Trophoblast cell (in vitro differentiated cells and primary cell): Measurements from ENCODE around the gene ZNF490.
"Not testable (repeated sequence)": the region's sequence is repeated elsewhere in the genome, so short reads cannot be mapped to it uniquely, and the experiment has no call there.

Source experiments
- DNase-seq, 2 donors: peaks; one replicate each; pipeline ENCODE4 v3.0.0-alpha.2; 2016
- H2AFZ ChIP-seq: 2 replicates; pipeline ENCODE4 v1.6.1; 2013; ENCODE audit warnings: low read length, moderate library complexity, mild to moderate bottlenecking; ENCODE audit not compliant: insufficient read depth, poor library complexity
- H2AK5ac ChIP-seq: 2 replicates; pipeline ENCODE4 v1.6.1; 2013; ENCODE audit warnings: mild to moderate bottlenecking, low read length
- H2BK120ac ChIP-seq: 2 replicates; pipeline ENCODE4 v1.6.1; 2013; ENCODE audit warnings: low read length, mild to moderate bottlenecking, moderate library complexity; ENCODE audit not compliant: insufficient read depth, poor library complexity
- H2BK12ac ChIP-seq: 2 replicates; pipeline ENCODE4 v1.6.1; 2013; ENCODE audit warnings: mild to moderate bottlenecking, low read length, moderate library complexity
- H2BK5ac ChIP-seq: 2 replicates; pipeline ENCODE4 v1.6.1; 2013; ENCODE audit warnings: low read length, low read depth, moderate library complexity, mild to moderate bottlenecking; ENCODE audit not compliant: poor library complexity
- H3K14ac ChIP-seq: 2 replicates; pipeline ENCODE4 v1.6.1; 2013; ENCODE audit warnings: mild to moderate bottlenecking, low read length
- H3K18ac ChIP-seq: 2 replicates; pipeline ENCODE4 v1.6.1; 2013; ENCODE audit warnings: mild to moderate bottlenecking, low read length
- H3K23ac ChIP-seq: 2 replicates; pipeline ENCODE4 v1.6.1; 2013; ENCODE audit warnings: low read length
- H3K27ac ChIP-seq: 2 replicates; pipeline ENCODE4 v1.5.1; 2013; ENCODE audit warnings: low read depth, mild to moderate bottlenecking, inconsistent platforms, low read length, moderate library complexity
- H3K27me3 ChIP-seq: 2 replicates; pipeline ENCODE4 v1.6.1; 2013; ENCODE audit warnings: inconsistent platforms, mild to moderate bottlenecking, low read length, moderate library complexity; ENCODE audit not compliant: insufficient read depth
- H3K36me3 ChIP-seq, 2 experiments: 1 replicate in 1 of 2; 2 replicates in 1 of 2; pipeline ENCODE4 v1.6.1; 2013; ENCODE audit warnings: low read length in 2 of 2, mild to moderate bottlenecking in 2 of 2, moderate library complexity in 1 of 2; ENCODE audit not compliant: insufficient read depth in 2 of 2, control insufficient read depth in 1 of 2
- H3K4ac ChIP-seq: 2 replicates; pipeline ENCODE4 v1.6.1; 2013; ENCODE audit warnings: low read depth, mild to moderate bottlenecking, low read length, moderate library complexity
- H3K4me1 ChIP-seq, 2 experiments: 1 replicate in 1 of 2; 2 replicates in 1 of 2; pipeline ENCODE4 v1.6.1; 2013; ENCODE audit warnings: low read length in 2 of 2, mild to moderate bottlenecking in 2 of 2, moderate library complexity in 1 of 2; ENCODE audit not compliant: insufficient read depth in 2 of 2, control insufficient read depth in 1 of 2
- H3K4me2 ChIP-seq: 2 replicates; pipeline ENCODE4 v1.6.1; 2013; ENCODE audit warnings: inconsistent platforms, mild to moderate bottlenecking, low read length, moderate library complexity
- H3K4me3 ChIP-seq: 2 replicates; pipeline ENCODE4 v1.5.1; 2013; ENCODE audit warnings: mild to moderate bottlenecking, low read depth, low read length, inconsistent platforms
- H3K79me1 ChIP-seq: one replicate; pipeline ENCODE4 v1.6.1; 2013; ENCODE audit warnings: low read length
- H3K79me2 ChIP-seq: 2 replicates; pipeline ENCODE4 v1.6.1; 2013; ENCODE audit warnings: low read length, mild to moderate bottlenecking; ENCODE audit not compliant: control insufficient read depth, insufficient read depth, poor library complexity
- H3K9ac ChIP-seq: 2 replicates; pipeline ENCODE4 v1.6.1; 2013; ENCODE audit warnings: mild to moderate bottlenecking, low read length
- H3K9me3 ChIP-seq: 2 replicates; pipeline ENCODE4 v1.6.1; 2013; ENCODE audit warnings: low read depth, mild to moderate bottlenecking, control low read depth, inconsistent platforms, low read length; ENCODE audit not compliant: insufficient read depth
- H4K12ac ChIP-seq: 2 replicates; pipeline ENCODE4 v1.6.1; 2013; ENCODE audit warnings: low read depth, mild to moderate bottlenecking, low read length, moderate library complexity
- H4K8ac ChIP-seq: 2 replicates; pipeline ENCODE4 v1.6.1; 2013; ENCODE audit warnings: low read depth, mild to moderate bottlenecking, low read length, moderate library complexity
- H4K91ac ChIP-seq: one replicate; pipeline ENCODE4 v1.6.1; 2013; ENCODE audit warnings: low read depth, mild to moderate bottlenecking, low read length, moderate library complexity
- WGBS: extraction: QIAGEN DNeasy Blood & Tissue Kit; methylation state at CpG from one replicate; pipeline ENCODE4 v1.1.7; 2013; ENCODE audit warnings: missing lambda C conversion rate; ENCODE audit not compliant: insufficient read length, insufficient coverage; ENCODE audit errors: extremely low coverage; 5-methylcytosine and 5-hydroxymethylcytosine counted together

The ZNF490 gene

GRCh38 chr19:12621253-12622024, 10.8 kb upstream of the ZNF490 start:
- no CpG with 5 or more reads among the region's 26 CpGs for WGBS
- not testable (repeated sequence) for H3K14ac ChIP-seq, H3K79me2 ChIP-seq

GRCh38 chr19:12617646-12618045, 7.0 kb upstream of the ZNF490 start:
- Histone ChIP-seq H3K9me3 (no peaks in the 10 kb centered on the region), H3K18ac (no peak overlapping the region)

More at GRCh38 chr19:12621253-12622024, 10.8 kb upstream of the ZNF490 start:
- not testable (repeated sequence) for H2AK5ac ChIP-seq, H2BK12ac ChIP-seq, H2BK120ac ChIP-seq, H3K4me2 ChIP-seq, H3K18ac ChIP-seq, H2AFZ ChIP-seq, H3K9me3 ChIP-seq, H3K23ac ChIP-seq, DNase-seq, H4K8ac ChIP-seq, H4K91ac ChIP-seq, H3K27me3 ChIP-seq, H3K4me3 ChIP-seq, H3K27ac ChIP-seq, H4K12ac ChIP-seq, H2BK5ac ChIP-seq, H3K9ac ChIP-seq, H3K4me1 ChIP-seq, H3K79me1 ChIP-seq
- H3K4ac ChIP-seq: peak overlapping the region; percentile 36
- H3K36me3 ChIP-seq: peaks cover 33 to 36% of the 10 kb centered on the region in 2 experiments

GRCh38 chr19:12611361-12611699, 717 bp upstream of the ZNF490 start:
- Histone ChIP-seq H4K91ac (peak overlapping the region; percentile 85), H2BK5ac (peak overlapping the region; percentile 58), H3K9ac (peak overlapping the region; percentile 83), H3K18ac (peak overlapping the region; percentile 85), H3K4ac (peak overlapping the region; percentile 51), H2BK120ac (peak overlapping the region; percentile 82), H2AK5ac (no peak overlapping the region), H3K4me3 (peak overlapping the region; percentile 88), H3K23ac (no peak overlapping the region), H3K27me3 (no peaks in the 10 kb centered on the region), H4K12ac (peak overlapping the region; percentile 80), H3K4me1 (peaks cover 0 to 4% of the 10 kb centered on the region in 2 experiments), H3K14ac (peak overlapping the region; percentile 93), H3K79me2 (peaks cover 12% of the 10 kb centered on the region), H3K36me3 (peaks cover 18 to 26% of the 10 kb centered on the region in 2 experiments), H2BK12ac (no peak overlapping the region), H3K4me2 (peak overlapping the region; percentile 94), H3K9me3 (no peaks in the 10 kb centered on the region), H3K79me1 (peaks cover 5% of the 10 kb centered on the region), H2AFZ (peak overlapping the region; percentile 87), H3K27ac (peak overlapping the region; percentile 56), H4K8ac (peak overlapping the region; percentile 91)
- peak; percentile 68 to 84 for DNase-seq
- no CpG with 5 or more reads among the region's 10 CpGs for WGBS

More at GRCh38 chr19:12617646-12618045, 7.0 kb upstream of the ZNF490 start:
- no peak overlapping the region for H2AK5ac ChIP-seq
- H3K14ac ChIP-seq: no peak overlapping the region
- no peaks in the 10 kb centered on the region for H3K27me3 ChIP-seq
- H3K9ac ChIP-seq: no peak overlapping the region
- no peak overlapping the region for H3K4me2 ChIP-seq
- H2AFZ ChIP-seq: no peak overlapping the region
- no peak overlapping the region for H2BK5ac ChIP-seq
- H3K27ac ChIP-seq: no peak overlapping the region
- peaks cover 10% of the 10 kb centered on the region for H3K79me2 ChIP-seq
- WGBS: no CpG with 5 or more reads among the region's 4 CpGs
- peaks cover 16 to 22% of the 10 kb centered on the region in 2 experiments for H3K36me3 ChIP-seq
- peaks cover 0 to 3% of the 10 kb centered on the region in 2 experiments for H3K4me1 ChIP-seq
- no peak overlapping the region for H2BK12ac ChIP-seq
- H3K23ac ChIP-seq: no peak overlapping the region
- H3K4ac ChIP-seq: peak overlapping the region; percentile 81
- no peak overlapping the region for H4K91ac ChIP-seq
- no peaks in the 10 kb centered on the region for H3K79me1 ChIP-seq
- no peak overlapping the region for H4K12ac ChIP-seq
- no peak overlapping the region for H3K4me3 ChIP-seq
- H4K8ac ChIP-seq: no peak overlapping the region
- DNase-seq: peak; percentile 27 to 38
- H2BK120ac ChIP-seq: no peak overlapping the region

- Histone ChIP-seq H3K36me3 (peaks cover 11 to 17% of the 10 kb centered on the region in 2 experiments), H2AFZ (no peak overlapping the region), H3K27ac (no peak overlapping the region), H2BK5ac (no peak overlapping the region), H3K18ac (no peak overlapping the region), H3K79me2 (peaks cover 5% of the 10 kb centered on the region), H2BK120ac (no peak overlapping the region), H3K14ac (no peak overlapping the region), H3K9me3 (no peaks in the 10 kb centered on the region), H4K91ac (no peak overlapping the region), H3K4me2 (no peak overlapping the region), H3K27me3 (no peaks in the 10 kb centered on the region), H3K4me3 (no peak overlapping the region), H3K23ac (no peak overlapping the region), H3K9ac (no peak overlapping the region), H3K4ac (no peak overlapping the region), H3K79me1 (peaks cover 5% of the 10 kb centered on the region), H4K12ac (no peak overlapping the region), H2AK5ac (no peak overlapping the region), H3K4me1 (peaks cover 0 to 1% of the 10 kb centered on the region in 2 experiments), H2BK12ac (no peak overlapping the region), H4K8ac (no peak overlapping the region)
- no CpG with 5 or more reads among the region's 3 CpGs for WGBS
- no peak for DNase-seq
Observed at GRCh38 chr19:12607631-12608030, 3.0 kb downstream of the ZNF490 start.
